KMS-11 (cell line): Measurements from ENCODE around the gene GREM2.

Experiments used
- H2AFZ ChIP-seq: fragments of 200-600 bp; sonication (generic); 2 replicates; pipeline ENCODE4 v1.6.1; 2016; ENCODE audit warnings: antibody characterized with exemption, mixed run types, low read depth
- H3K27ac ChIP-seq: fragments of 200-600 bp; sonication (generic); 2 replicates; pipeline ENCODE4 v1.6.1; 2016; ENCODE audit warnings: mild to moderate bottlenecking, mixed run types
- H3K27me3 ChIP-seq: fragments of 200-600 bp; sonication (generic); 2 replicates; pipeline ENCODE4 v1.6.1; 2017; ENCODE audit warnings: mild to moderate bottlenecking, low read depth, mixed run types, moderate library complexity; ENCODE audit not compliant: insufficient read depth
- H3K36me3 ChIP-seq: fragments of 200-600 bp; sonication (generic); 2 replicates; pipeline ENCODE4 v1.6.1; 2017; ENCODE audit warnings: mild to moderate bottlenecking, mixed run types; ENCODE audit not compliant: insufficient read depth
- H3K4me1 ChIP-seq: fragments of 200-600 bp; sonication (generic); 2 replicates; pipeline ENCODE4 v1.6.1; 2016; ENCODE audit warnings: mild to moderate bottlenecking, low read depth, mixed run types; ENCODE audit not compliant: poor library complexity, severe bottlenecking
- H3K4me2 ChIP-seq: fragments of 200-600 bp; sonication (generic); 2 replicates; pipeline ENCODE4 v1.7.0; 2016; ENCODE audit warnings: mild to moderate bottlenecking, mixed run types
- H3K4me3 ChIP-seq: fragments of 200-600 bp; sonication (generic); IDR thresholded peaks from 2 replicates; pipeline ENCODE4 v1.6.1; 2017; ENCODE audit warnings: low read depth, low read length, mixed read lengths; ENCODE audit not compliant: insufficient read depth
- H3K79me2 ChIP-seq: fragments of 200-600 bp; sonication (generic); 2 replicates; pipeline ENCODE4 v1.6.1; 2016; ENCODE audit warnings: low read depth, mixed run types; ENCODE audit not compliant: insufficient read depth
- H3K9ac ChIP-seq: fragments of 200-600 bp; sonication (generic); 2 replicates; pipeline ENCODE4 v1.6.1; 2016; ENCODE audit warnings: mild to moderate bottlenecking, mixed run types
- H4K20me1 ChIP-seq: fragments of 200-600 bp; sonication (generic); 2 replicates; pipeline ENCODE4 v1.6.1; 2016; ENCODE audit warnings: mild to moderate bottlenecking, mixed run types; ENCODE audit not compliant: insufficient read depth
- TF ChIP-seq, protein P1 (sequence below): fragments of 200-600 bp; sonication (generic); conservative IDR thresholded peaks from 2 replicates; pipeline ENCODE4 v1.6.1; 2017; ENCODE audit warnings: low read depth, mild to moderate bottlenecking, antibody characterized with exemption, low read length, moderate library complexity, mixed read lengths

Gene GREM2

DNA sequence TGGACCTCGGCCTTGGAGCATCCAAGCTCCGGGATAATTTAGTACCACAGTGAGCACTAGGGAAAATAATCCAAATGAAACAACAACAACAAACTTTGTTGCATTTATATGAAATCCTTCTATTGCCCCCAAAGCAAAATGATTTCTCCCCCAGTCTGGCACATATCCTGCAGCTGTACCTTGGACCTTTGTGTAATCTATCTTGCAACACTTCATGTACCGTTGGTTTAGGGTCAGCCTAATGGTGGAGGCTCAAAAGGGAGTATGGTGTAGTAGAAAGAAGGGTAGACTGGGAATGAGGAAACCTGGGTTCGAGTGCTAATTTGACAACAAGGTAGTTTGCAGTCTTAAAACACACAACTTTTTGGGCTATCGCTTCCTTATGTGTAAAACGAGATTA lies 12.1 kb downstream of the GREM2 start:
- TF ChIP-seq, protein P1, sequence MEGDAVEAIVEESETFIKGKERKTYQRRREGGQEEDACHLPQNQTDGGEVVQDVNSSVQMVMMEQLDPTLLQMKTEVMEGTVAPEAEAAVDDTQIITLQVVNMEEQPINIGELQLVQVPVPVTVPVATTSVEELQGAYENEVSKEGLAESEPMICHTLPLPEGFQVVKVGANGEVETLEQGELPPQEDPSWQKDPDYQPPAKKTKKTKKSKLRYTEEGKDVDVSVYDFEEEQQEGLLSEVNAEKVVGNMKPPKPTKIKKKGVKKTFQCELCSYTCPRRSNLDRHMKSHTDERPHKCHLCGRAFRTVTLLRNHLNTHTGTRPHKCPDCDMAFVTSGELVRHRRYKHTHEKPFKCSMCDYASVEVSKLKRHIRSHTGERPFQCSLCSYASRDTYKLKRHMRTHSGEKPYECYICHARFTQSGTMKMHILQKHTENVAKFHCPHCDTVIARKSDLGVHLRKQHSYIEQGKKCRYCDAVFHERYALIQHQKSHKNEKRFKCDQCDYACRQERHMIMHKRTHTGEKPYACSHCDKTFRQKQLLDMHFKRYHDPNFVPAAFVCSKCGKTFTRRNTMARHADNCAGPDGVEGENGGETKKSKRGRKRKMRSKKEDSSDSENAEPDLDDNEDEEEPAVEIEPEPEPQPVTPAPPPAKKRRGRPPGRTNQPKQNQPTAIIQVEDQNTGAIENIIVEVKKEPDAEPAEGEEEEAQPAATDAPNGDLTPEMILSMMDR: no peak
- no peak overlapping the region for H2AFZ ChIP-seq

DNA sequence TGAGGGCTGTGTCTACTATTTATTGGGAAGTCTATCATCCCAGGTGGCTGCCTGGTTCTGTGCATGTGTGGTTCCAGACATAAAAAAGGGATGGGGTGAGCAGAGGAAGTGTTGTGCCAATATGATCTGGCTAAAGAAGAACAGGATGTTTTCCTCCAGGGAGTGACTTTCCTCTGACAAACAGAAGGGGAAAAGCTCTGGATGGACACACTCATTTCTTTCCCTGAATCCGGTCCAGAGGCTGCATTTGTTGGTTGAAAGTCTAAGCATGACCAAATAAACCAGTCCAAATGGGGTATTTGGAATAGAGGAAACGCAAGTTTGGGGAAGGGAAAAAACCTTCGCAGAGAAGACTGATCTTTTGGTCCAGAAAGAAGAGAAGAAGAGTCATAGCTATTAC lies 12.7 kb downstream of the GREM2 start:
- Histone ChIP-seq H3K79me2 (no peaks in the 10 kb centered on the region), H3K4me2 (no peak overlapping the region), H3K4me1 (no peaks in the 10 kb centered on the region), H3K4me3 (no peak overlapping the region), H3K27ac (no peak overlapping the region), H3K27me3 (no peaks in the 10 kb centered on the region), H4K20me1 (no peaks in the 10 kb centered on the region), H3K36me3 (no peaks in the 10 kb centered on the region), H2AFZ (no peak overlapping the region), H3K9ac (no peak overlapping the region)
- TF ChIP-seq, protein P1: no peak

More for the DNA sequence above, 12.1 kb downstream of the GREM2 start:
- Histone ChIP-seq H3K4me3 (no peak overlapping the region), H3K27ac (no peak overlapping the region), H3K36me3 (no peaks in the 10 kb centered on the region), H3K4me1 (no peaks in the 10 kb centered on the region), H3K27me3 (no peaks in the 10 kb centered on the region), H3K79me2 (no peaks in the 10 kb centered on the region), H3K9ac (no peak overlapping the region), H4K20me1 (no peaks in the 10 kb centered on the region), H3K4me2 (no peak overlapping the region)

DNA sequence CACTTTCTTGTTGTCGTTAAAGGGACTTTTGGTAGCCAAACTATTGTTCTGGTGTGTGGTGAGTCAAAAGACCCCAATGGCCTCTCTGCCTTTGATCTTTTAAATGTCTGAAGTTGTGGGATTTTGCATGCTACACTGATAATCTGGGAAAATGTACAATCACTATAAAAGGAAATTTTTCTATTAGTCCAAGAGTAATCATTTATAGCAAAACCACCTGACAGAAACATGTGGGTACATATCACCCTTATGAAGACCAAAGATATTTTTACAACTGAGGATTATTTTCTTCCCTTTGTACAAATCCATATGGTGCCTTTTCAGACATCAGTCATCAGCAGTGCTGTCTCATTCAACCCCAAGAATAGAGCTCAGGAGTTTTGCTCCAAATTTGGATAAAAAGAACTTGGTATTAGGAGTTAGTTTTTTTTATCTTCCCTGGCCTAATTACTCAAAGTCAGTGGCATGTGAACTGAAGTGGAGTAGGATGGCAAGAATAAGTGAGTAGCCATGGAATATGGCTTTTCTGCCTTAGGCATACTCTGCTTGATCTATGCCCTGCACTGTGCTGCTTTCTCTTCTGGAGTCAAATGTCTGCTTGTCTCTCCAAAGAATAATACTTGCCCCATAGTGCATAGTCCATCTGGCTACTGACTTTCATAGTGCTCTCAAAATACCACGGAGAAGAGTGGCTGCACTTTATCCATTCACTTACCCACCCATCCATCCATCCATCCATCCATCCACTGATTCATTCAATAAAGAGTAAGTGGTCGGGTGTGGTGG lies 13.5 kb downstream of the GREM2 start:
- H3K9ac ChIP-seq: no peak overlapping the region
- H4K20me1 ChIP-seq: no peaks in the 10 kb centered on the region
- H3K4me3 ChIP-seq: no peak overlapping the region
- no peaks in the 10 kb centered on the region for H3K36me3 ChIP-seq
- no peak overlapping the region for H3K4me2 ChIP-seq
- TF ChIP-seq, protein P1: no peak
- no peak overlapping the region for H2AFZ ChIP-seq
- no peaks in the 10 kb centered on the region for H3K4me1 ChIP-seq
- no peaks in the 10 kb centered on the region for H3K79me2 ChIP-seq
- no peaks in the 10 kb centered on the region for H3K27me3 ChIP-seq
- H3K27ac ChIP-seq: no peak overlapping the region

DNA sequence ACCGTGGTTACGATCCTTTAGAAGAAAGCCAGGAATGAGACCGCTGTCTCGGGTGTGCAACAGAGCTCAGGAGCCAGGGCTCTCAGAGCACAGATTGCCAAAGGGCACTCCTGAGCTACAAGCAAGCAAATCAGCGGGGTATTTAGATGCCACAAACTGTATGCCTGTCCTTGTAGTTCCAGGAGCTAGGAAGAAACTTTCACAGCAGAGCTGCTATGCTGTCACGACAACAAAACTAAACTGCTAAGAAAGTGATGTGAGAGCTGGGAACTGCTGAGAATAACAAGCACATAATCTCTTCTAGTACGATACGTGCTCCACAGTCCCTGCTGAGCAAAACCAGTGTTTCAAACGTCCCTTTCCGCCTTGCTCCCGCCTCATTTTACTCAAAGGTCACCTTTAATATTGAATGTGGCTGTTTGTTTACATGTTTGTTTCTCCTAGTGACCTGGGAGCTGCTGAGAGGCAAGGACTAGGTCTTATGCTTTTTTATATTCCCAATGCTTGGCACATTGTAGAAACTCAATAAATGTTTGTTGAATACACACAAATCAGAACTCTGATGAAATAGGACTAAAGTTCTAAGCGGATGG lies 14.7 kb downstream of the GREM2 start:
- H2AFZ ChIP-seq: no peak overlapping the region
- no peak overlapping the region for H3K4me3 ChIP-seq

More for the DNA sequence above, 14.7 kb downstream of the GREM2 start:
- Histone ChIP-seq H3K9ac (no peak overlapping the region), H3K79me2 (no peaks in the 10 kb centered on the region), H3K4me1 (no peaks in the 10 kb centered on the region), H4K20me1 (no peaks in the 10 kb centered on the region), H3K27me3 (no peaks in the 10 kb centered on the region), H3K4me2 (no peak overlapping the region), H3K36me3 (no peaks in the 10 kb centered on the region), H3K27ac (no peak overlapping the region)
- TF ChIP-seq, protein P1: no peak
